A549 (cell line): ENCODE data around the gene TMEM9. TPM values are rescaled to one million over a fixed set of nuclear protein-coding genes. Genes with fewer than 3 reads are reported as not detected.

ENCODE experiments used
- ATAC-seq, 2 experiments: fragments of 200-7000 bp in 1 of 2; fragments of >200 bp in 1 of 2; cut with Nextera tagmentation in 1 of 2; cut with Tn5 transposase in 1 of 2; 3 replicates each; pipeline versions ENCODE4 v1.8.0 to v1.9.1; 2018 to 2020; ENCODE audit warnings: mild to moderate bottlenecking in 1 of 2, moderate library complexity in 1 of 2
- CTCF ChIA-PET: fragments of 300-600 bp; sonication (Branson Sonifier 250); formaldehyde crosslinking; extraction: SDS; loops from one replicate; lab custom pipeline; 2021; ENCODE audit warnings: antibody characterized with exemption, inconsistent platforms; lab: Yijun Ruan, JAX
- POLR2A ChIA-PET: fragments of 350-600 bp; formaldehyde crosslinking; extraction: SDS; loops from one replicate; lab custom pipeline; 2021; ENCODE audit warnings: antibody characterized with exemption, inconsistent platforms; lab: Yijun Ruan, JAX
- DNase-seq, 2 experiments: peaks; one replicate each; pipeline versions ENCODE4 v3.0.0 to v3.0.0-alpha.2; 2011 to 2016; ENCODE audit warnings: low read depth in 1 of 2, low spot score in 1 of 2
- FAIRE-seq: peaks from 2 replicates; lab custom pipeline; 2011; peaks lifted over from hg19 to GRCh38; lab: Jason Lieb, UNC
- H3K27ac ChIP-seq, 2 experiments: fragments of >200 bp; sonication (Bioruptor Twin); formaldehyde crosslinking; 3 replicates each; pipeline ENCODE4 v1.5.1; 2016 to 2017
- H3K4me1 ChIP-seq: fragments of >200 bp; sonication (Bioruptor Twin); formaldehyde crosslinking; 3 replicates; pipeline ENCODE4 v1.6.1; 2016
- H3K4me2 ChIP-seq: fragments of >200 bp; sonication (Bioruptor Twin); formaldehyde crosslinking; 3 replicates; pipeline ENCODE4 v1.6.1; 2016
- H3K4me3 ChIP-seq: fragments of >200 bp; sonication (Bioruptor Twin); formaldehyde crosslinking; 3 replicates; pipeline ENCODE4 v1.5.1; 2016
- H3K9me3 ChIP-seq: fragments of >200 bp; sonication (Bioruptor Twin); formaldehyde crosslinking; 3 replicates; pipeline ENCODE4 v1.6.1; 2016
- CBX8 ChIP-seq: fragments of 200-600 bp; sonication (generic); IDR thresholded peaks from 2 replicates; pipeline ENCODE4 v1.6.1; 2016
- CHD4 ChIP-seq: fragments of 200-600 bp; sonication (generic); IDR thresholded peaks from 2 replicates; pipeline ENCODE4 v1.6.1; 2016; ENCODE audit warnings: antibody characterized with exemption, mild to moderate bottlenecking, borderline replicate concordance
- EHMT2 ChIP-seq: fragments of 200-600 bp; sonication (generic); IDR thresholded peaks from 2 replicates; pipeline ENCODE4 v1.6.1; 2016; ENCODE audit warnings: antibody characterized with exemption, low read depth, mild to moderate bottlenecking, moderate library complexity
- EP300 ChIP-seq, 2 experiments: fragments of >200 bp; sonication (Bioruptor Twin); formaldehyde crosslinking; IDR thresholded peaks; 2 replicates in 1 of 2; 3 replicates in 1 of 2; pipeline ENCODE4 v1.6.1; 2016 to 2017
- FOSB ChIP-seq: fragments of 250-450 bp; sonication (Bioruptor Pico); IDR thresholded peaks from 2 replicates; pipeline ENCODE4 v1.5.0; 2020; ENCODE audit warnings: mild to moderate bottlenecking, moderate library complexity
- FOSL2 ChIP-seq, 2 experiments: fragments of 450-650 bp in 1 of 2; fragments of >200 bp in 1 of 2; sonication (Bioruptor Twin) in 1 of 2; formaldehyde crosslinking; IDR thresholded peaks; 2 replicates each; pipeline versions ENCODE4 v1.5.0 to v1.6.1; 2016 to 2020; ENCODE audit warnings: mild to moderate bottlenecking in 1 of 2, moderate library complexity in 1 of 2
- FOXS1 ChIP-seq: fragments of 250-450 bp; sonication (Bioruptor Pico); IDR thresholded peaks from 2 replicates; pipeline ENCODE4 v1.5.0; 2020; ENCODE audit warnings: mild to moderate bottlenecking, moderate library complexity
- HOXB13 ChIP-seq: fragments of 250-450 bp; sonication (Bioruptor Pico); IDR thresholded peaks from 2 replicates; pipeline ENCODE4 v1.5.0; 2020; ENCODE audit warnings: low read depth, mild to moderate bottlenecking, moderate library complexity
- RAD21 ChIP-seq, 2 experiments: fragments of >200 bp in 1 of 2; sonication (Bioruptor Twin) in 1 of 2; formaldehyde crosslinking in 1 of 2; IDR thresholded peaks in 1 of 2; conservative IDR thresholded peaks in 1 of 2; 2 replicates in 1 of 2; 3 replicates in 1 of 2; pipeline ENCODE4 v1.6.1; 2012 to 2018; ENCODE audit warnings: inconsistent platforms in 1 of 2
- RARB ChIP-seq: fragments of 250-450 bp; sonication (Bioruptor Pico); IDR thresholded peaks from 2 replicates; pipeline ENCODE4 v1.8.0; 2021; ENCODE audit warnings: mild to moderate bottlenecking, moderate library complexity
- RCOR1 ChIP-seq: fragments of 150-350 bp; IDR thresholded peaks from 2 replicates; pipeline ENCODE4 v1.6.1; 2014; ENCODE audit warnings: antibody characterized with exemption, low read length, low read depth
- RNF2 ChIP-seq: fragments of 200-600 bp; sonication (generic); IDR thresholded peaks from 2 replicates; pipeline ENCODE4 v1.6.1; 2016; ENCODE audit warnings: low read depth, mild to moderate bottlenecking, antibody characterized with exemption, moderate library complexity, borderline replicate concordance
- SREBF2 ChIP-seq: fragments of 450-650 bp; IDR thresholded peaks from 2 replicates; pipeline ENCODE4 v1.6.1; 2014; ENCODE audit warnings: mild to moderate bottlenecking, moderate library complexity
- ZSCAN20 ChIP-seq: fragments of 250-450 bp; sonication (Bioruptor Pico); IDR thresholded peaks from 2 replicates; pipeline ENCODE4 v1.8.0; 2022; ENCODE audit warnings: mild to moderate bottlenecking, moderate library complexity
- WGBS: methylation state at CpG from one replicate; pipeline ENCODE4 v1.1.6; 2017; ENCODE audit errors: missing lambda C conversion rate; 5-methylcytosine and 5-hydroxymethylcytosine counted together
- polyA plus RNA-seq, 4 experiments: library from polyadenylated mRNA; depleted of rRNA in 3 of 4; stranded (reverse); fragments of >200 nt; fragmentation: RNase III in 1 of 4; extraction: RNeasy Plus Mini Kit Qiagen cat#74134 plus additional on column Dnase treatment in 1 of 4; gene quantifications; 2 replicates in 3 of 4; 3 replicates in 1 of 4; pipeline ENCODE4 v1.2.3, GENCODE V29; 2011 to 2017
- TF ChIP-seq, protein P1 (sequence below): fragments of >200 bp; sonication (Bioruptor Twin); formaldehyde crosslinking; IDR thresholded peaks from 2 replicates; pipeline ENCODE4 v1.6.1; 2016
- TF ChIP-seq, protein P2 (sequence below): fragments of 250-450 bp; sonication (Bioruptor Pico); IDR thresholded peaks from 2 replicates; pipeline ENCODE4 v1.5.0; 2021; ENCODE audit warnings: mild to moderate bottlenecking, moderate library complexity, borderline replicate concordance
- TF ChIP-seq, protein P3 (sequence below): fragments of >200 bp; sonication (Bioruptor Twin); formaldehyde crosslinking; IDR thresholded peaks from 3 replicates; pipeline ENCODE4 v1.5.1; 2016

The TMEM9 gene
- polyA plus RNA-seq, 2 of the 4 experiments (the other 2 are of a cell fraction), result 86.8 to 97.0 TPM

DNA sequence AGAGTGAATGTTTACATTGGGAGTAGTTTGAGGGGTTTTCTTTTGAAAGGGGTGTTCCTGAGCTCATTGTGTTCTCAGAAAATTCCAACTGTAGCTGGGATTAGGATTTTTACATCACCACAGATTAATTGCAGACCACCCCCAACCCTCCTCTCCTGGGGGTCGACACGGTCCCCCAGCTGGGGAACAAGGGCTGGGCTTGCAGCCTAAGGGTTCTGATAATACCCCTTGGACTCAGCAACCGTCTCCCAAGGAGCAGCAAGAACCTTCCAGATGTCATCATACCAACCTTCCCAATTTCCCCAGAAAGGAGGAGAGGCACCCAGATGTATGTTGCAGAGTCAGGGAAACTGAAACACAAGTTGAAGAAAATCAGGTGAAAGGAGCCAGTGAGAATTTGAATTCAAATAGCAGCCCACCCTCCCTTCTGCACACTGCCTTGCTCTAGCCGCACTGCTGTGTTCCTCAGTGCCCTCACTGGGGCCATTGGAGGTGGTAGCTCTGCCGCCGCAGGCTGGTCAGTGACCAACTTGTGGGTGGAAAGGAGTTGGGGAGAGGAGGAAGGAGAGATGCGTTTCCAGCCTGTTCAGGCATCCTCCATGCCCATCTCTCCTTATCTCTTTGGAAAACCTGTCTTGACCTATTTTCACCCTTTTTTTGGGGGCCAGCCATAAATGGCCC, 21.7 kb upstream of the TMEM9 start:
- TF ChIP-seq, protein P1, sequence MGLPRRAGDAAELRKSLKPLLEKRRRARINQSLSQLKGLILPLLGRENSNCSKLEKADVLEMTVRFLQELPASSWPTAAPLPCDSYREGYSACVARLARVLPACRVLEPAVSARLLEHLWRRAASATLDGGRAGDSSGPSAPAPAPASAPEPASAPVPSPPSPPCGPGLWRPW, result no peak
- TF ChIP-seq ZSCAN20 (no peak), EHMT2 (no peak), FOXS1 (CRISPR knock-in tag) (no peak), HOXB13 (no peak), FOSL2 (IDR thresholded peaks at IDR 0.05) (no peak), FOSL2 (CRISPR knock-in tag; IDR thresholded peaks at IDR 0.05) (no peak)
- CTCF ChIA-PET, result interaction anchor here (0.6 to 1.5 kb wide), 9 partner anchors 8 to 260 kb away, joined by 3 to 5 read pairs (median 3); partner anchors contain the start of gene TMEM9
- no peak overlapping the region for H3K4me2 ChIP-seq
- H3K27ac ChIP-seq, result peak overlapping the region in 1 of 2 experiments; percentile 41; a peak in 1 of 6 replicates
- DNase-seq, result no peak
- H3K9me3 ChIP-seq, result no peaks in the 10 kb centered on the region; the same call in 2 of the 3 replicates
- POLR2A ChIA-PET, result no interaction called here
- 67% methylated on average over 7 of the region's 7 CpGs for WGBS
- H3K4me1 ChIP-seq, result peaks cover 35% of the 10 kb centered on the region; the same call in 2 of the 3 replicates
- no peak for FAIRE-seq
- ATAC-seq, result no peak
- no peak overlapping the region for H3K4me3 ChIP-seq

DNA sequence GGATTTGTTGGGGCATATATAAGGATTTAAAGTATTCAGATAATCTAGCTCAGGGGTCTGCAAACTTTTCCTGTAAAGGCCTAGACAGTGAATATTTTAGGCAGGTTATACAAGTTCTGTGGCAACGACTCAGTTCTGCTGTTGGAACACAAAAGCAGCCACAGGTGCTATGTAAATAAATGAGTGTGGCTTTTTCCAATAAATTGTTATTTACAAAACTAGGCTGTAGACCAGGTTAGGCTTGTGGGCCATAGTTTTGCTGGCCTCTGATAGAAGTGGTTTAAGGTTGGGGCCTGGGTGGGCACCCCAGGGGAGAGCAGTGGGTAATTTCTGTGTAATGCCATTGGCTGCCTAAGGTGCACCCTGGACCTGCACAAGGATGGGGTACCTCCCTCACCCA, 19.5 kb upstream of the TMEM9 start:
- ChIA-PET POLR2A (no interaction called here), CTCF (interaction anchor here (0.6 to 3.2 kb wide), 6 partner anchors 11 to 917 kb away, joined by 3 to 16 read pairs (median 6); no protein-coding TSS in a partner anchor)
- Histone ChIP-seq H3K9me3 (no peaks in the 10 kb centered on the region; the same call in 2 of the 3 replicates), H3K4me3 (no peak overlapping the region), H3K4me2 (no peak overlapping the region), H3K4me1 (peaks cover 47% of the 10 kb centered on the region), H3K27ac (peak overlapping the region in 1 of 2 experiments; percentile 11; a peak in 2 of 6 replicates)
- FAIRE-seq (no peak), ATAC-seq (no peak), DNase-seq (no peak)
- WGBS, result 60% methylated on average over 1 of the region's 1 CpG
- TF ChIP-seq CHD4, result no peak
- no peak for TF ChIP-seq RAD21 (conservative IDR thresholded peaks at IDR 0.05 in 1 of 2, IDR thresholded peaks at IDR 0.05 in 1 of 2)
- TF ChIP-seq SREBF2, result no peak
- no peak for TF ChIP-seq RARB (CRISPR knock-in tag)
- no peak for TF ChIP-seq RNF2
- no peak for TF ChIP-seq CBX8
- TF ChIP-seq, protein P2, sequence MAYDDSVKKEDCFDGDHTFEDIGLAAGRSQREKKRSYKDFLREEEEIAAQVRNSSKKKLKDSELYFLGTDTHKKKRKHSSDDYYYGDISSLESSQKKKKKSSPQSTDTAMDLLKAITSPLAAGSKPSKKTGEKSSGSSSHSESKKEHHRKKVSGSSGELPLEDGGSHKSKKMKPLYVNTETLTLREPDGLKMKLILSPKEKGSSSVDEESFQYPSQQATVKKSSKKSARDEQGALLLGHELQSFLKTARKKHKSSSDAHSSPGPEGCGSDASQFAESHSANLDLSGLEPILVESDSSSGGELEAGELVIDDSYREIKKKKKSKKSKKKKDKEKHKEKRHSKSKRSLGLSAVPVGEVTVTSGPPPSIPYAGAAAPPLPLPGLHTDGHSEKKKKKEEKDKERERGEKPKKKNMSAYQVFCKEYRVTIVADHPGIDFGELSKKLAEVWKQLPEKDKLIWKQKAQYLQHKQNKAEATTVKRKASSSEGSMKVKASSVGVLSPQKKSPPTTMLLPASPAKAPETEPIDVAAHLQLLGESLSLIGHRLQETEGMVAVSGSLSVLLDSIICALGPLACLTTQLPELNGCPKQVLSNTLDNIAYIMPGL, result no peak
- TF ChIP-seq FOXS1 (CRISPR knock-in tag), result no peak
- TF ChIP-seq FOSB (CRISPR knock-in tag), result no peak
- TF ChIP-seq, protein P3, sequence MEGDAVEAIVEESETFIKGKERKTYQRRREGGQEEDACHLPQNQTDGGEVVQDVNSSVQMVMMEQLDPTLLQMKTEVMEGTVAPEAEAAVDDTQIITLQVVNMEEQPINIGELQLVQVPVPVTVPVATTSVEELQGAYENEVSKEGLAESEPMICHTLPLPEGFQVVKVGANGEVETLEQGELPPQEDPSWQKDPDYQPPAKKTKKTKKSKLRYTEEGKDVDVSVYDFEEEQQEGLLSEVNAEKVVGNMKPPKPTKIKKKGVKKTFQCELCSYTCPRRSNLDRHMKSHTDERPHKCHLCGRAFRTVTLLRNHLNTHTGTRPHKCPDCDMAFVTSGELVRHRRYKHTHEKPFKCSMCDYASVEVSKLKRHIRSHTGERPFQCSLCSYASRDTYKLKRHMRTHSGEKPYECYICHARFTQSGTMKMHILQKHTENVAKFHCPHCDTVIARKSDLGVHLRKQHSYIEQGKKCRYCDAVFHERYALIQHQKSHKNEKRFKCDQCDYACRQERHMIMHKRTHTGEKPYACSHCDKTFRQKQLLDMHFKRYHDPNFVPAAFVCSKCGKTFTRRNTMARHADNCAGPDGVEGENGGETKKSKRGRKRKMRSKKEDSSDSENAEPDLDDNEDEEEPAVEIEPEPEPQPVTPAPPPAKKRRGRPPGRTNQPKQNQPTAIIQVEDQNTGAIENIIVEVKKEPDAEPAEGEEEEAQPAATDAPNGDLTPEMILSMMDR, result no peak

DNA sequence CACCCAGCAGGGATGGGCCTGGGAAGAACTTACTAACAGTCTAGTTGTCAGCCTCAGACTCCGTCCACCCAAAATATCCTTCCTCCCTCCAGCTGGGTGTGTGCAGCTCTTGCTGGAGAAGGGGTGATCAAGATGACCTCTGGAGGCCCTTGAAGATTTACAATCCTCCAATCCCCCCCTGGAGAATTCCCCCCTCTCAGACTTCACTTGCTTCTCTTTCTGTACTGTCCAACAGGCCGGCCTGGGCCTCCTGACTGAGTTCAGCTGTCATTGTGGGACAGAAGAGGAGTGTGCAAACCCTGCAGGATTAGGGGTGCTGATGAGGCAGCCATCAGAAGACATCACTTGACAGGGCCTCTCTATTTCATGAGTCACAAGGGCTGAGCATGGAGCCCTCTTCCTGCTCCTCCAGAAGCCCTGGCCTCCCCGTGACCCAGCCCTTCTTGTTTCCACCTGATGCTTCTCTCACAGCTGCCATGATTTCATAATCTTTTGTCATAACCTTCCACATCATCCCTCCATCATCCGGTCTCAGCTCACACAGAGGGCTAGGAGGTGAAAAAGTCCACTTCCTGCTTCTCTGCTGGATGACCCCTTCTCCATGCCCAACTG, 18.8 kb upstream of the TMEM9 start:
- CTCF ChIA-PET, result interaction anchor here (1.9 to 3.2 kb wide), 5 partner anchors 11 to 188 kb away, joined by 5 to 16 read pairs (median 8); no protein-coding TSS in a partner anchor

More for the DNA sequence above, 18.8 kb upstream of the TMEM9 start:
- peak overlapping the region in 1 of 2 experiments; percentile 11; a peak in 2 of 6 replicates for H3K27ac ChIP-seq
- no peak overlapping the region for H3K4me2 ChIP-seq
- H3K4me1 ChIP-seq, result peaks cover 47% of the 10 kb centered on the region
- H3K9me3 ChIP-seq, result no peaks in the 10 kb centered on the region
- WGBS, result 84% methylated on average over 4 of the region's 4 CpGs
- POLR2A ChIA-PET, result interaction anchor here (0.6 kb wide), 1 partner anchor 72 kb away, joined by 4 read pairs; no protein-coding TSS in a partner anchor
- TF ChIP-seq RCOR1 (no peak), EP300 (IDR thresholded peaks at IDR 0.05) (no peak)
- TF ChIP-seq, all 56 proteins: peak for 0
- FAIRE-seq (no peak), ATAC-seq (no peak), DNase-seq (peak in 1 of 2 experiments; percentile 29)
- no peak overlapping the region for H3K4me3 ChIP-seq
